HG03571 (cell line): ENCODE results near the gene SMAD2.
"Not testable (repeated sequence)": the region's sequence is repeated elsewhere in the genome, so short reads cannot be mapped to it uniquely, and the experiment has no call there.

Experiments used
- ATAC-seq: cut with Tn5 transposase; IDR thresholded peaks from one replicate; pipeline ENCODE4 v1.9.1; 2021; ENCODE audit not compliant: unreplicated experiment

SMAD2 gene

DNA sequence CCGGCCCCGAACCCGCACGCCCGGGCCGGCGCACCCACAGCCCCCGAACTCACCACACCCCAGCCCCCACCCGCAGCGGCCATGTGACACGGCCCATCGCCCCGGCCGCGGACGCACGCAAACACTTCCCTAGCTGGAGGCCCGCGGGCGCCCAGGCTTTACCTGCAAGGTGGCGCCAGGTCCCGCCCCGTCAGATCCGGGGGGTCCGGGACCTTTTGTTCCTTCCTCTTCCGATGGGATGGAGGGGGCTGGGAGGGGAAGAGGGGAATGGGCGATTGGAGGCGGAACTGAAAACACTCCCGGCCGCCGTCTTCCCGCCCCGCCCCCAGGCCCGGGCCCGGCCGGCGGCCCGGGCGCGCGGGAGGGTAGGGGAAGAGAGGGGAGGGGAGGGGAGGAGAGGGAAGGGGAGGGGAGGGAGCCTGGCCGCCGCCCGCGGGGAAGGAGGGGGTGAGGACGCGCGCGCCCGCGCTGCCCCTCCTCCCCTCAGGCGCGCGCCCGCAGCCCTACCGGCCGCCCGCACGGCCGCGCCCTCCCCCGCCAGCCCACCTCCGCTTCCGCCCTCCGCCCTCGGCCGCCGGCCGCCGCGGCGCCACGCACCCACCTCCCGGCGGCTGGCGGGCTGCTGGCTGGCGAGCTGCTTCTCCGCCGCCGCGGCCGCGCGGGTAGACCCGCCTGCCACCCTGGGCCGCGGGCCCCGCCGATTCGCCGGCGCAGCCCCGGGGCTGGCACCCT, at the start of gene SMAD2:
SMAD2 (minus strand) TSS at position 461 of the 732 bp plus-strand sequence. CDS start 33,903 bp downstream, outside the sequence.
- peak; percentile 56 for ATAC-seq

DNA sequence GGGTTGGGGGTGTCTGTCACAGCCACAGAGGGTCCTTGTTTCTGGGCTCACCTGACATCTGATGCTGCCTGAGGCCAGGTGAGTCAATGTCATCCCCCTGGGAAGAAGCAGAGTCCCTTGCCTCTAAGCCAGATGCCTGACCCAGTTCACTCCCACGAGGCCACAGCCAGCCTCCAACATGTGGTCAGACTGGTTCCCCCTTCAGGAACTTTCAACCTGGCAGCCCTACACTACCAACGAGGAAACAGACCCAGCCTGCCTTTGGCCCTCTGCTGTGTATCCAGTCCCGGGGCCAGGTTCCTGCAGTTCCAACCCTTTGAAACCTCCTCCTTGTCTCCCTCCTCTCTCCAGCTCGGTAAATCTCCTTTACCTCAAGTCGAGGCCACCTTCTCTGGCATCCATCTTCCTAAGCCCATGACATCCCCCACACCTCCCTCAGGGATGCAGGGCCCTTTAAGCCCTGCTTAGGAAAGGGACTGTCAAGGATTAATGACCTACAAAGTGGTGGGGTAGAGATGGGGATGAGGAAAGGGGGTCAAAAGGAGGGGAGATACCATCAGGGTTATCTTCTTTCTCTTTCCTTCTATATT, 49.2 kb upstream of the SMAD2 start:
- ATAC-seq = no peak

DNA sequence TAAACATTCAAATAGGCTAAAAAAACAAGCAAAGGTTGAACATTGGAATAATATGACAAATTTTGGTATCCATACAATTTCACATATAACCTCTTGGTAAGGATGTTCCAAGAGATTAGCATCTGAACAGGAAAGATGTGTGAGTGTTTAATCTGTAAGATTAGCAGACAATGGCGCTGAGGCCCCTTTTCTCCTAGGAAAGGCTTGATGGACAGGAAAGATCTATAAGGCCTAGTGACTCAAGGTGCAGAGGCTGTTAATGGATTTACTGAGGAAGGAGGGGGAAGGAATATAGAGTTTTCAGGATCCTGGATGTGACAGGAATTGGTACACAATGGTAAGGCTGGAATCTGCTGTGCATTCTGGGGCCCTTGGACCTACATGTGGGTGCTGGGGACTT, 48.1 kb upstream of the SMAD2 start:
- ATAC-seq = no peak

DNA sequence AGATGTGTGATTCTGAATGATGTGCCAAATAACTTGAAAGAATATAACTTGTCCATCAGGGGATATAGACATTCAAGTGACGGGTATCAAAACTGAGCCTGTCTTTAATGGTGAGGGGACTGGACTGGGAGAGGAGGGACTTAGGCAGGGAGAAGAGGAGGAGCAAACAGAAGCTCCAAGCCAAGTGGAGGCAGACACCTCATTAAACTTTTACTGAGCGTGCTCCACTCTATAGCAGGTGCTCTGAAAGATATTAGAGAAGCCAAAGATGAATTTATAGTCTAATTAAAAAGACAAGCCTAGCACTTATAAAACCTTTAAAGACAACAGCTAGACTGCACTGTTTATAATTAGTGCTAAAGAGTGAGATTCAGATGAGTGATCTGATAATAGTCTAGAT, 47.7 kb upstream of the SMAD2 start:
- no peak for ATAC-seq

DNA sequence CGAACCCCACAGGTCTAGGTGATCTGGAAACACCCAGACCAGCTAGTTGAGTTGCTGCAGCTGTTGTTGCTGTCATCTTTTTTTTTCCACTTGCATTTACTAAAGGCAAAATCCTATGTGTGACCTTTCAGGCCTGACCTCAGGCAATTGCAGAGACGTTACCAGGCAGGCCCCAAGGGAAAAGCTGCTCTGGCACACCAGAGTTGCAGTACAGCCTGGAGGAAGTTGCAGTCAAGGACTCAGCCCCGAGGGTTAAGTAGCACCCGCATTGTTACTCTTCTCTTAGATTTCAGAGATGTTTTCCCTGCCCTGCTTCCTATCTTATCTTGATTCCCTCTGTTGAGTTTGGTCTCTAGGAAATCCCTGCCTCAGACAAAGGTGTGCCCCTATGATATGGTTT, 45.2 kb upstream of the SMAD2 start:
- no peak for ATAC-seq

DNA sequence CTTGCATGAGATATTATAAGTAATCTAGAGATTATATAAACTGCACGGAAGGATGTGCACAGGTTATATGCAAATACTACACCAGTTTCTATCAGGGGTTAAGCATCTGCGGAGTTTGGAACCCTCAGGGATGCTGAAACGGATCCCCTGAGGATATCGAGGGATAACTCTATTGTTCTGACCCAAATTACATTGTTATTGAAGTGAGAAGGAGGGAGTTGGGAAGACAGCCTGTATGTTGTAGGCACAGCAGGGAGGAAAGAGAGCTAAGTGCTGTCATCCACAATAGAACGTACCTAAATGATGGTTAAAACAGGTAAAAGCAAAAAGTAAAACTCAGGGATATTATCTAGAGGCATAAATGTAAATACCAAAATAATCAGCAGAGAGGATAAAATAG, 44.6 kb upstream of the SMAD2 start:
- ATAC-seq = no peak

DNA sequence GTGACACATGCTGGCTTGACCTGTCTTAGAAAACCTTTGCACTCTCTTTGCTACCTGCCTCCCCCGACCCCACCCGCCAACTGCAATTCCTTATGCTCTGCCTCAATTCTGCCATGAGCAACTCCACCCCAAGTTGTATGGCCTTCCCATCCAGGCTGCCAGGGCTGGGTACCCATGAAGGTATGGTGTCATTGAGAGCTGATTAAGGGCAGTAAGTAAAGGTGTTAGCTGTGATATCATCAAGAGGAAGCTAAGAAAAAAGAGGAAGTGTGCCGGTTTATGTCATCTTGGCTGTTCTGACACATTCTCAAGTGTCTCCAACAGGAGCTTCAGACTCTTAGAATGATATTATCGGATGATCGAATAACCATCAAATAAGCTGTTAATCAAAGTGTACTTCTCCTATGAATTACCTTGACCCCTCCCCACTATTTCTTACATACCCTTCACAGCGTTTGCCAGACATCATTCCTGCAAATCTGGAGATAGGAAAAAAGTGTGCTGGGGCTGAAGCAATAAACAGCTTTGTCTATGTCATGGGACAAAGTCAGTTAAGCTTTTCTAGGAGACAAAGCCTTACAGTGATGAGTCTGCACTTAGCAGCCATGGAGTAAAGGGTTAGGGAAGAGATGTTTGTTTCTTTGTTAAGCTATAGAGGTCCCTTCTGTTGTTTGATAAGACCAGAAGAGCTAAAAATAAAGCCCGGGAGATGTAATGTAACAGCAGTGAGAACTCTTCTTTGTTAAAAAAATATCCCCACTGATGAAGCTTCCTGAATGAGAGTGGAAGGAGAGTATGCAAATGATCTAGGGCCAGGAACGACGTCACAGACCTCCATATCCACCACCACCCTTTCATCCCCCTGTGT, 40.4 kb upstream of the SMAD2 start:
- ATAC-seq = no peak

DNA sequence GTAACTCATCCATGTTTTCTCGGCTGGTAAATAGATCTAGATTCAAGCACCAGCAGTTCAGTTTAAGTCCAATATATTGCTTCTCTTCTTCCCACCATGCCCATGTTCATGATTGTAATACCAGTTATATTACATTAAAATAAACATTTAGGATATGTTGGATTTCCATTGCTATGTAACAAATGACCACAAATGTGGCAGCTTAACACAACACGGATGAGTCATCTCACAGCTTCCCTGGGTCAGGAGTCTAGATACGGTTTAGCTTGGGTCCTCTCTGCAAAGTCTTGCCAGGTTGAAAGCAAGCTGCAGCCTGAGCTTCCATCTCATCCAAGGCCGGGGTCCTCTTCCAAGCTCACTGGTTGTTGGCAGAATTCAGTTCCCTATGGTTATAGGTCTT, 39.4 kb upstream of the SMAD2 start:
- no peak for ATAC-seq

DNA sequence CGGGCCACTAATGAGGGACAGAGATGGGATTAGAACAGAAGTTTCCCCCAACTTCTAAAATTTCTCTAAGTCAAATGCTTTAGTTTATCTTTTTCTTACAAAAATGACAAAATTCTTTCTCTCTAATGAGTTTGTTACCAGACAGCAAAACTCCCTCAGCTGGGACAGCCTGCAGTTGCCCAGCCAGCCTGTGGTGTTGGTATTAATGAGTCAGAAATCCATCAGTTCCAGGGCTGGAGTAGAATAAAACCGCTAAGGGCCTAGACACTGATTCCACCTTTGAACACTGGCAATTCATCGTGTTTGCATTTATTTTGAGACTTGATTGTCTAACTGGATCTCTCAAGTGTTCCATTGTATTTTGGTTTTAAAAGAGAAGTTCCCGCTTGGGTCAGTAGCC, 38.3 kb upstream of the SMAD2 start:
- no peak for ATAC-seq

DNA sequence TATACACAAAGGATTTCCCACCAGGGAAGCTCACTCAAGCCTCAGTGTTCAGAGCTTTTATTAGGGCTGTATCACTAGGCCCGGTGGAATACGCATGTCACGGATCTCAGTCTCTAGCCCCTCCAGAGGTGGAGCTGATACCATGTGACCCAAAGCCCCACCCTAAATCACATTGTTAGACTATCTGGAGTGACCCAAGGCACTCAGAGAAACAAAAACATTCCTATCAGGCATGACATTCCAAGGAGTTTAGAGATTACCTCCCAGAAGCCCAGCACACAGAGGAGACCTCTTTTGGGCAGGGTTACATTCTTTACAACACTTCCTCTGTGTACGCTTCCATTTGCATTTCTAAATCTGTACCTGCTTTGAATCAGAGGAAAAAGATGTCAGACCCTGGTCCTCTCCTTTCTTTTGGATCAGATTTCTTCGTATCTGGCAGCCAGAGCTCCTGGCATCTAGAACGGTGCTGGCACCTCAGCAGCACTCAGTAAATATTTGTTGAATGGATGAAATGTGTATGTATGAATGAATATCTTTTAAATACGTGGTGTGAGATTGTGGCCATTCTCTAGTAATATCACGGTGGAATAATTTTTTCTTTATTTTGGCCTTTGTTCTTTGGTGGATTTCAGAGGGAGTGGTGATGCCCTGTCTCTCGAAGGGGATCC, 37.7 kb upstream of the SMAD2 start:
- ATAC-seq = no peak

DNA sequence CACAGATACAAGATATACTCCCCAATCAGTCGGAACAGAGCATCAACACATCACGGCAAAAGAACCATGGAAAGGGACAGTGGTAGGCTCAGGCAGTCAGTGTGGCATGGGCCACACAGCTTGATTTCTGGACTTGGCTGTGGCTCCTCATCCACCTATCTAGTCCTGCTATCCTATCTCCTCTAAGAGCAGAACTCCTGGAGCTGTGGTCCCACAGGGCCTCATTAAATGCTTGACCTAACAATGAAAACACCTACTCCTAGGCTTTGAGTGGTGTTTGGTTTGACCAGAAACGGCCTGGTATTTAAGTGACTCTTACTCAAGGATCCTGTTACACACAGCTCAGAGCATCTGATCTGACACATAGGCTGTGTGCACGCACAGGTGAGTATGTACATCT, 33.6 kb upstream of the SMAD2 start:
- no peak for ATAC-seq

DNA sequence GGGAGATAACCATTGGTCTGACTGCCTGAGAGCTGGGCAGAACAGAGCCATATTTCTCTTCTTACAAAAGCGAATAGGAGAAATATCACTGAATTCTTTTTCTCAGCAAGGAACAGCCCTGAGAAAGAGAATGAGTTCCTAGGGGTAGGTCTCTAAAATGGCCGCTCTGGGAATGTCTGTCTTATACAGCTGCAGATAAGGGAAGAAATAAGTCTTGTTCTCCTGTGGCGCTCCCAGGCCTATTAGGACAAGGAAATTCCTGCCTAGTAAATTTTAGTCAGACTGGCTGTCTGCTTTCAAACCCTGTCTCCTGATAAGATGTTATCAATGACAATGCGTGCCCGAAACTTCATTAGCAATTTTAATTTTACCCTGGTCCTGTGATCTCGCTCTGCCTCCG, 30.5 kb upstream of the SMAD2 start:
- ATAC-seq = not testable (repeated sequence)

DNA sequence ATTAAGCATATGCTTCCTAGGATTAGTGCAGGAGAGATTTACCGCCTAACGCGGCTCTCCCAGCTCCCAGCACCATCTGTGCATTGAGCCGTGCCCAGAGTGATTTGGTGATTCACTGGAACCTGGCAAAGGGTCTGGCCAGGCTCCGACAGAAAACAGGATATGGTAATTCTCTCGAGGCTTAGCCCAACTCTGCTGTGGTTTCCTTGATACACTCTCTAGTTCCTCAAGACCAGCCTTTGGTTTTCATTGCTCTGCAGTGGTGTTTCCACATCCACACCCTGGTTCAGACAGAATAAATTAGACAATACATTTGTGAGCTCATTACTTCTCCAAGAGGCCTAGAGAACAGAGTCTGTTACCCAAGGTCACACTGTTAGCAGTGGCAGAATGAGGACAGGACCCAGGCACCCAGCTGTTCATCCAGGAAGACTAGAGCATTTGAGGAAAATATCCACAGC, 23.0 kb upstream of the SMAD2 start:
- peak; percentile 96 for ATAC-seq

DNA sequence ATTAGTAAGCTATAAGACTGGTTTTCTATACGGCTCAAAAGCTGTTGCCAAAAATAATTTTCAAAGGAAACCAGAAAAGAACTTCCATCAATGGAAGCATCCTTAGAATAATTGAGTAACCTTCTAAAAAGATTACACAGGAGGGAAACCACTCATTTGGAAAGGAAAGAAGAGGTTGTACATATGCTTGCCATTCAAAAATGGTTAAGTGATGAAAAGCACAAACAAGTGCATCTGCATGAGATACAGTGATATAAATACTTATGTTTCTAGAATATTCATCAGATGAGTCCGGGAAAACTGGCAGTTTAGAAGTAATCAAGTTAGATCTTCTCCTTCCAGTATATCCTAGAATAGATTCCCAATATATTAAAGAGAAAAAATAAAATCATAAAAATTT, 20.1 kb upstream of the SMAD2 start:
- ATAC-seq = no peak

DNA sequence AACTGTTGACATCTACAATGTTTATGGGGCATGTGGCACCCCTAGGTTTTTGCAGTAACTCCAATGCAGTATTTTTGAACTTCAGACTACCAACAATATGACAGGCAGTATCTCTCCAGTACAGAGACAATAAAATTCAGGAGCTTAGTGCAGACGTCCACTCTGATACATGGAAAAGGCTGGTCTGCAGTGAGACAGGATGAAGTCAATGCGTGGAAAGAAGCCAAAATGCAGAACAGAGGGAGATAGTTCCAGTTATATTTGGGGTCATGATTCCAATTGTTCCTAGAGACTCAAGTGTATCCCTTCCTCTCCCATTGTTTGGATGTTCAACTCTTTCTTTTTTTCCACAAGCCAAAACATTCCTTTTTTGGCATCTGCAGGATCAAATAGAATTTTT, 18.7 kb upstream of the SMAD2 start:
- ATAC-seq = no peak

DNA sequence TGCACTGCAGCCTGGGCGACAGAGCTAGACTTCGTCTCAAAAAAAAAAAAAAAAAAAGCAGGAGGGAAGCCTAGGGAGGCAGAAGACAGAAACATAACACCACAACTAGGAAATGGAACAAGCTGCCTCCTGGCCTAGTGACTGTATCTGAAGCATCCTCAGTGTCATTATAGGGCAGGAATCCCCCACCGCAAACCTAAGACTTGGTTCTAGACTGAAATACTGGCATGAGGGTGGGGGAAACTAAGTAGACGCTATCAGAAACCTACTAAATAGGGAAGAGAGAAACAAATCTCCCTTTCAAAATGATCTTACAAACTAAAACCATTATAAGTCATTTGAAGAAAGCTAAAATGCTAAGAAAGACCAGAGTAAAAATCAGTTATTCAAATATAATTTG, 16.4 kb upstream of the SMAD2 start:
- ATAC-seq = no peak

DNA sequence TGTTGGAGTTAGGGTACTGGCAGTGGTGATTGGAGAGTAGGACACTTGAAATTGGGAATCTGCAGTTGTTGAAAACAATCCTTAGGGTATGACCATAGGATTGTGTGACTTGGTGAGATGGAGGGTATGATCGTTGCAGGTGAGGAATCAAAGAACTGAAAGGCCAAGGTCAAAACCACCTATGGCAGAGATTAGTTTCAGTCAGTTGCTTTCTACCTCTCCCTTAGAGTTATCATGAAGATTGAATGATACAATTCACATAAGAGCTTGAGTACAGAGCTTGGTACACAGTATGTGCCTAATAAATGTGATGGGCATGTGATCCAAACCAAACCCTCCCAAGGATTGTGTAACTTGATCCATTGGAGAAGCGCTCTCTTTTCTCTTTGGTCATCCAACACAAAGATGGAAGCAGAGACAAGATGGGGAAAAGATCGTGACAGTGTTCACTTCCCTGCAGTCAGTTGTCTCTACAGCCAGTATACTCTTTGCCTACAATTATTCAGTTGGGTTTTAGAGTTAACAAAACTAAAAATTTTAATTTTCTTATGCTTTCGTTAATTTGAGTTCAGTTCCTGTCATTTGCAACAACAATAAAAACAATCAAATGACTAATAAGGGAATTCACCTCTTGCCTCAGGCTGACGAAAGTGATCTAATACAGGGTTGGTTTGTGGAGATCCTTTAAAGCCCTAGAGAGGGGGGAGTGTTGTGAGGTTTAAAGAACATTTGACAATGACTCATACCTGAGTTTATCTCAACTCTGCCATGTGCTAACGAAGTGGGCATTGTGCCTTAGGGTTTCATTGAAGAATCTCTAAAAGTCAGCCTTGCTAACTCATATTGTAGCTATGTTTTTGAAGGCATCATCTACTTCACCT, 14.8 kb upstream of the SMAD2 start:
- ATAC-seq = no peak

DNA sequence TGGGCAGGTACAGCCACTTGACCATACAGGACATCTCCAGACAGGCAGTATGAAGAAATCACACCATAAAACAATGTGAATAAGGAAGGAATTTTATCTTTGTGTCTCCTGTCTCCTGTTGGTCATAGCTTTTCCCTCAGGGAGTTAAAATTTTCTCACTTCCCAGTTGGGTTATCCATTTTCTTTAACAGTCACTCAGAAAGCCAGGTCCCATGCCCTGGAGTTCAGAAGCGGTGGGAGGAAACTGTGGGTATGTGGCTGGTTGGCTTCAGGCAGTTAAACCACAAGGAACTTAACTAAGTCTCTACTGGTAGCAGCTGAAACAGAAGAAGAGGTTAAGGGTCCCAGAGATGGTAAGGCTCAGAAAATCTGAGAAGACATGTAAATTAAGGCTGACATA, 6.5 kb upstream of the SMAD2 start:
- peak; percentile 53 for ATAC-seq

DNA sequence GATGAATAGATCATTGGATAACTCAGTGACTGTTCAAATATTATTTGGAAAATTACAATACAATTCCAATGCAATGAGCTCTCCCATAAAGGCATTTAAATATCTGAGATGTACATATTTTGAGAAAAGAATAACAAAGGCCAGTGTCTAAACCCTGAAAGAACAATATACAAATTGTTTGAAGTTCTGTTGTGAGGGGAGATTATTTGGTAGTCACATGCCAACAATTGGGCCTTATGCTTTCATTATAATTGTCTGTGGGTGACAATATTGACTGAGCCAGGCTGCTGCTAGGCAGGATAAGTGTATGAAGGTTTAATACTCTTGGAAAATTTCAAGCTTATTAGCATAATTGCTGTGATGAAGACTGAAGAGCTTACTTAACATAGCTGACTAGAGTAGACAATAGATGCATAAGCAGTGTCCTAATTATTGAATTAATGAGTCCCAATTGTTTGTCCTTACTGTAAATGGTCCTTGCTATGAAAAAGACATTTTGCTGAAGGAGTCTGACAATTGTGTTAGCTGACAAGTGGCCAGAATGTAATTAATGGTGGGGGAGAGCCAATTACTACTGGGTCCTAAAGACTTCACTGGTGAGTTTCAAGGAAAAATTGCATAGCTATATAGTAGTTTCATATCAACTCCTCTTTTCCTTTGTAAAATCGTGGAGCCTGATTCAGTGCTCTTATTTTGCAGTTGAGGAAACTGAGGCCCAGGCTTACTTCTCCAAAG, 5.0 kb upstream of the SMAD2 start:
- no peak for ATAC-seq

DNA sequence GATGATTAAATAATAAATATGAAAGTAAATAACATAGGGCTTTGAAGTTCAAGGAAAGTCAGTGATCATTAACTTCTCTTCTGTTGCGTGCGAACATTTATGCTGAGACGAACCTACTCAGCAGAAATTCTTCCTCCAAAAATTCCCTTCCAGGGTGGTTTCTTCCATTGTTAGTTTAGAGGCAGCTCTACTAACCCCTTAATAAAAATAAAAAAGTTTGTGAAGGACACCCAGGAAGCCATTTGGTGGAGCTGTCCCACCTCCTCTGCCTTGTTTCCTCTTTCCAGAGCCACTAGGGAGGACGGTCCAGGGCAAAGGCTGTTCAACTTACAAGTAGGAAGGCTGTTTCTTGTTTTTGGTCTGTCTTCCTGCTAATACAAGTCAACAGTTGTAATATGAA, 2.1 kb upstream of the SMAD2 start:
- ATAC-seq = no peak
